ENCODE data around the gene C10orf88.

DNA sequence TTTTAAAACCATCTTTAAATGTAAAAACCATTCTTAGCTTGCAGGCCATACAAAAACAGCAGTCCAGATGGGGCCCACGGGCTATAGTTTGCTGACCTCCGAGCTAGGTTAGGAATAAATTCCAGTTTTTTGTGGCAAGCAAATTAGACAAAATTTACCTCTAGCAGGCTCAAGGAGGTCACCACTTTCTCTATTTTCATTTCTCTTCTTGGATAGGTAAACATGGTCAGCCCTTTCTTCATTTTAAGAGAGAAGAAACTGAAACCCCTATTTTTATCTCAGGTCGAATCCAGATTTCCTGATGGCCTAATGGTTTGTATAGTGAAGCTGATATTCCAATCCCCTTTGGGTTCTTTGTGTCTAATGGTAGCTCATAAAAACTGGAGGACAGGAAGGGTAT lies 43.8 kb upstream of the C10orf88 start:
- no peak for TF ChIP-seq POLR2A (IDR thresholded peaks at IDR 0.05; ENCODE audit: low read length)
- no peak for TF ChIP-seq GATA1 (IDR thresholded peaks at IDR 0.05; ENCODE audit: low read depth, low read length)

Data from erythroblast (primary cell).